GM18526 (cell line): ENCODE measurements around the gene GABRP.

Source experiments
- POLR2A ChIP-seq: IDR thresholded peaks from 3 replicates; pipeline ENCODE4 v1.6.1; 2011; ENCODE audit not compliant: insufficient read length; ENCODE audit errors: extremely low read depth

The GABRP gene

DNA sequence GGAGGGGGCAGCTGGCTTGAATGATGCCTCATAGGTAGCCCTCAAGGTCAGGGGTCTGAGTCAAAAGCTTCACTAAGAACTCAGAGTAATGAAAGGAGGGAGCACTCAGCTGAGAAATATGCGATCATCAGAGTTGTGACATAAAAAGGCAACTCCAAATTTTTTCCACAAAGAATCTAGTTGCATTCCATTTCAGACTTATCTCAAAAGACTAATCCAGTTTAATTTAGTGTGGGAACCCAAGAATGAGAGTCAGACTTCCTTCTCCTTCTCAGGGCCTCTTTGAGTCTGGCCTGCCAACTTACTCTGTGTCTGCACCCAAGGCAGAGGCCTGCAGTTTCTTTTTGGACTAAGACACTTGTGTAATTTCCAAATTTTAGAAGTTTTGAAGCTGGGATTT lies 34.7 kb downstream of the GABRP start:
- TF ChIP-seq POLR2A: no peak

DNA sequence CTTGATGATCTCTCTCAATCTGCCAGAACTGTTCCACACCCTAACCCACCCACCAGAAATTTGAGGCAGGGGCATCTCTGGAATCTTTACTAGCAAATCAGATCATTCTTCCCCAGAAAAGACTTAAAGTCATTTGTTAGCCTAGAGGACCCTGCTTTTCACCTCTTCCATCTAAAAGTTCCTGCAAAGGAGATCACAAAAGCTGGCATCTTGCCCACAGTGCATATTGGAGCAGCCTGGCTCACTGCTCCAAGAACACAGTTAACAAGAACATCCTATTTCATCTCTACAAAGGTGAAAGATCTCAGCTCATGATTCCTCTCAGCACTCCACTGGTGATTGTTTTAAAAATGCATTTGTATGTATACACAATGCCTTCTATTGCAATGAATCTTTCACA lies 36.3 kb downstream of the GABRP start:
- TF ChIP-seq POLR2A: no peak

GRCh38 chr5:170821257-170821800 lies 37.8 kb downstream of the GABRP start:
- TF ChIP-seq POLR2A: no peak

- TF ChIP-seq POLR2A: no peak
These were observed 42.6 kb downstream of the GABRP start for GRCh38 chr5:170826117-170826516.

DNA sequence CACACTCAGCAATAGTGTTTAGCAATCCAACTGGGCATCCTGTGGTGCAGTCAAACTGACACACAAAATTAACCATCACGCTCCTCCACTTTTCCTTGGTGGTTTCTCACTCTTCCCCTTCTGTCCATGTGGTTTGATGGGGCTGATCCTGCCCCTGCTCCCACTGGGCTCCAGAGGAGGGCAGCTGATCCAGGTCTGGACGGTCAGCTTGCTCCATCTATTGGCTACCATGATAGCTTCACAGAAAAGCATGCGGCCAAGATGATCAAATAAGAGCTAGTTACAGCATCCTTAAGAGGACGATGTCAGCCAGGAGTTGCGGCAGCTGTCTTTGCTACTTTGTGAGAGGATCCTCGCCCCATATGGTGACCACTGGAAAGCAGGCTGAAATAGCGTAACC lies 48.7 kb downstream of the GABRP start:
- no peak for TF ChIP-seq POLR2A

- TF ChIP-seq POLR2A: no peak
These were observed 52.7 kb downstream of the GABRP start for GRCh38 chr5:170836226-170836625.

- TF ChIP-seq POLR2A: no peak
These were observed 60.3 kb downstream of the GABRP start for GRCh38 chr5:170843870-170844269.

- TF ChIP-seq POLR2A: no peak
These were observed 61.1 kb downstream of the GABRP start for GRCh38 chr5:170844651-170845050.

- no peak for TF ChIP-seq POLR2A
These were observed 62.9 kb downstream of the GABRP start for GRCh38 chr5:170846416-170846815.

- no peak for TF ChIP-seq POLR2A
These were observed 63.3 kb downstream of the GABRP start for GRCh38 chr5:170846846-170847245.

GRCh38 chr5:170848033-170848432 lies 64.5 kb downstream of the GABRP start:
- TF ChIP-seq POLR2A: no peak

DNA sequence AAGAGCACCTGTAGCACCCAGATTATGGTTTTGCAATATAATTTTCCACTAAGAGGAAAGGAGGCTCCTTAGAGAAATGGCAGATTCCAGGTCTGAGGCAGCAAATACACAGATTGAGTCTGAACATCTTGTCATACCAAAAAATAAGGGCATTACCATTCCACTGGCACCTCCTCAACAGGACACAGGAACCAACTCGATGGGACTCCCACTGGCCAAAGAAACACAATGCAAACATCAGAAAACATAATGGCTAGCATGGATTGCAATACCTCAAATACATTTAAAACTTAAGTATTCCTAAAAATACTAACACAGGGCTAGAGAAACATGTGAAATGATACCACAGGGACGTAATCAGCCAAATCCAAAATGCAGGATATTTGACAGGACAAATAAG lies 65.8 kb downstream of the GABRP start:
- TF ChIP-seq POLR2A: no peak

GRCh38 chr5:170854566-170854965 lies 71.0 kb downstream of the GABRP start:
- no peak for TF ChIP-seq POLR2A

DNA sequence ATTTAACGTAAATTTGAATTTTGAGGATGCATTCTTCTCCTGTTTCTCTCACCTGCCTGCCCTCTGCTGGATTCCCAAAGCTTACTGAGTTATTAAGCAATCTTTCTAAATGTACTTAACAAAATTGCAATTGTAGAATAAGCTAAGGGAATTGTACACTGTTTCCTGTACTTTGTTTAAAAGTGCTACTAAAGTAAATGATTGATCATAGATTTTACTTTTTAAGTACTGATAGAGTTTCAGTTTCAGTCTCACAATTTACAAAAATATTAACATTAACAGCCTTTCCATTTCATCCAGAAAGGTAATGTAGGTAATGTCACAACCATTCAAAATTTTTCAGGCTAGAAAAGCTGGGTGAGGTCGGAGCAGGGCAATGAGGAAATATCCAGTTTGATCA lies 73.5 kb downstream of the GABRP start:
- TF ChIP-seq POLR2A: no peak

GRCh38 chr5:170860415-170860814 lies 76.9 kb downstream of the GABRP start:
- TF ChIP-seq POLR2A: no peak

- no peak for TF ChIP-seq POLR2A
These were observed 77.5 kb downstream of the GABRP start for GRCh38 chr5:170860818-170861666.

DNA sequence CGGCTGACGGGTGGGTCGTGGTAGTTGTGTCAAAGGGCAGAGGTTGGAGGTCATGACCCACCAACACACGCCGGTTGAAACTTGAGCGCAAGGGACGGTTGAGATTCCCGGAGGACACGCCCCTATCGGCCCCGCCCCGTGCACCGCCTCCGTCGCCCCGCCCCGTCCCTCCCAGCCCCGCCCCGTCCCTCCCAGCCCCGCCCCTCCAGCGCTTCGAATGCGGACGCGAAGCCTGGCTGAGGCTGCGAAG lies 78.1 kb downstream of the GABRP start:
- TF ChIP-seq POLR2A: no peak

DNA sequence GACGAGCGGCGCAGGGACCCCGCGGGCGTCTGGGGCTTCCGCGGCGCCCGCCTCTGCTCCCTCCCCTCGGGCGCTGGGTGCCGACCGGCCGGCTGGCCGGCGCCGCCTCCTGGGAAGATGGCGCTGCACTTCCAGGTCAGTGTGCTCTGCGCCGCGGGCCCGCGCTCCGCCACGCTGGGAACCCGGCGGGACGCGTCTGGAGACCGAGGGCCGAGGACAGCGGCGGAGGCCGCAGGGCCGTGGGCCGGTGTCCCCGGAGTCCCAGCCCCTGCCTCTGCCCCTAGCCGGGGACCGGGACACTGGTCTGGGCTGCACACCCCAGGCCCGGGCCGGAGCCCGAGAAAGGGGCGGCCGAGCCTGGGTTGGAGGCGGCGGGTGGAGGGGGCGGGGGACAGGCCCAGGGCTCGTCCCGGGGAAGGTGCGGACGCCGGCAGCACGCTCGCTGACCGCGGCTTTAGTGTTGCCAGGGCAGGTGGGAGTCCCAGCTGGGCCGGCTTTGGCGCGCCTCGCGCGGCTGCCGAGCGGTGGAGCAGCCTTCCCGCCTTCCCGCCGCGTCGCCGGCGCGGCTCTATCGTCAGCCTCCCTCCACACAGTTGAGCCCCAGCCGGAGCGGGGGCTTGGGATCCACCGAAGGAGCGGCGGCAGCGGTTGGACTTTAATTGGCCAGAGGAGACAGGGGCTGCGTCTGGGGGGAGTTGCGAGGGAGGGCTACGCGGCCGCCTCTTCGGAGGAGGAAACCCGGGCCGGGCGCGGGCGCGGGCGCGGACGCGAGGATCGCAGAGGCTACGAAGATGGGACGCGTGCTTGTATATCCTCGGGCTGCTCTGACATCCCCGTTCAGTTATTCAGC lies 78.6 kb downstream of the GABRP start, which contains the start of gene RANBP17:
TSS of gene RANBP17 (plus strand) at position 102 of the 850 bp plus-strand sequence.
- no peak for TF ChIP-seq POLR2A
